Measurements from ENCODE around the gene TLE6. TPM values are rescaled to one million over a fixed set of nuclear protein-coding genes. Genes with fewer than 3 reads are reported as not detected.
"Not testable (repeated sequence)": the region's sequence is repeated elsewhere in the genome, so short reads cannot be mapped to it uniquely, and the experiment has no call there.

TLE6 gene
- total RNA-seq, 1 donor from 2014 or later = 3.8 TPM

GRCh38 chr19:2957160-2957559 lies 20.2 kb upstream of the TLE6 start:
- no peaks in the 10 kb centered on the region for H3K27me3 Mint-ChIP-seq
- H3K4me1 Mint-ChIP-seq (ENCODE audit: unreplicated experiment) = peaks cover 7% of the 10 kb centered on the region
- H3K4me3 Mint-ChIP-seq = no peak overlapping the region
- H3K9me3 Mint-ChIP-seq = no peaks in the 10 kb centered on the region
- no peak for TF ChIP-seq CTCF (conservative IDR thresholded peaks at IDR 0.05)
- H3K27ac Mint-ChIP-seq = no peak overlapping the region
- no peaks in the 10 kb centered on the region for H3K36me3 Mint-ChIP-seq
- DNase-seq (ENCODE audit: extremely low spot score, unreplicated experiment) = no peak

- DNase-seq (ENCODE audit: extremely low spot score, unreplicated experiment) = no peak
- H3K36me3 Mint-ChIP-seq = no peaks in the 10 kb centered on the region
- no peak overlapping the region for H3K27ac Mint-ChIP-seq
- TF ChIP-seq CTCF (conservative IDR thresholded peaks at IDR 0.05) = no peak
- no peaks in the 10 kb centered on the region for H3K9me3 Mint-ChIP-seq
- H3K27me3 Mint-ChIP-seq = no peaks in the 10 kb centered on the region
- peaks cover 6% of the 10 kb centered on the region for H3K4me1 Mint-ChIP-seq (ENCODE audit: unreplicated experiment)
- H3K4me3 Mint-ChIP-seq = no peak overlapping the region
These were observed 17.2 kb upstream of the TLE6 start for GRCh38 chr19:2960120-2960519.

- TF ChIP-seq CTCF (conservative IDR thresholded peaks at IDR 0.05) = peak; percentile 94
- Mint-ChIP-seq H3K36me3 (no peaks in the 10 kb centered on the region), H3K27ac (peak overlapping the region; percentile 77), H3K4me3 (peak overlapping the region; percentile 4), H3K9me3 (no peaks in the 10 kb centered on the region), H3K4me1 (ENCODE audit: unreplicated experiment) (peaks cover 6% of the 10 kb centered on the region), H3K27me3 (no peaks in the 10 kb centered on the region)
- DNase-seq (ENCODE audit: extremely low spot score, unreplicated experiment) = no peak
These were observed 15.2 kb upstream of the TLE6 start for GRCh38 chr19:2962018-2962670.

GRCh38 chr19:2963122-2963521 lies 14.2 kb upstream of the TLE6 start:
- peaks cover 6% of the 10 kb centered on the region for H3K4me1 Mint-ChIP-seq (ENCODE audit: unreplicated experiment)
- no peak for TF ChIP-seq CTCF (conservative IDR thresholded peaks at IDR 0.05)

GRCh38 chr19:2963631-2964030 lies 13.7 kb upstream of the TLE6 start:
- H3K9me3 Mint-ChIP-seq = not testable (repeated sequence)

More at GRCh38 chr19:2963122-2963521, 14.2 kb upstream of the TLE6 start:
- DNase-seq (ENCODE audit: extremely low spot score, unreplicated experiment) = no peak
- no peak overlapping the region for H3K27ac Mint-ChIP-seq
- no peaks in the 10 kb centered on the region for H3K36me3 Mint-ChIP-seq
- no peak overlapping the region for H3K4me3 Mint-ChIP-seq
- H3K9me3 Mint-ChIP-seq = no peaks in the 10 kb centered on the region
- H3K27me3 Mint-ChIP-seq = no peaks in the 10 kb centered on the region

GRCh38 chr19:2964874-2965273 lies 12.5 kb upstream of the TLE6 start:
- Mint-ChIP-seq H3K27me3 (no peaks in the 10 kb centered on the region), H3K27ac (no peak overlapping the region), H3K4me3 (no peak overlapping the region), H3K9me3 (no peaks in the 10 kb centered on the region), H3K4me1 (ENCODE audit: unreplicated experiment) (peaks cover 6% of the 10 kb centered on the region), H3K36me3 (no peaks in the 10 kb centered on the region)
- no peak for DNase-seq (ENCODE audit: extremely low spot score, unreplicated experiment)
- TF ChIP-seq CTCF (conservative IDR thresholded peaks at IDR 0.05) = no peak

More at GRCh38 chr19:2963631-2964030, 13.7 kb upstream of the TLE6 start:
- H3K36me3 Mint-ChIP-seq; DNase-seq (ENCODE audit: extremely low spot score, unreplicated experiment); H3K4me1 Mint-ChIP-seq (ENCODE audit: unreplicated experiment); H3K27ac Mint-ChIP-seq; H3K27me3 Mint-ChIP-seq; H3K4me3 Mint-ChIP-seq: not testable (repeated sequence)
